NCI-H128 (cell line): ENCODE data around the gene TGIF2LX.
"Not testable (repeated sequence)": the region's sequence is repeated elsewhere in the genome, so short reads cannot be mapped to it uniquely, and the experiment has no call there.

Source experiments
- DNase-seq: peaks from one replicate; lab custom pipeline; 2025; ENCODE audit not compliant: unreplicated experiment; lab: John Stamatoyannopoulos, UW

Gene TGIF2LX

GRCh38 chrX:89921665-89922064, at the start of gene TGIF2LX:
Gene TGIF2LX (plus strand): TSS chrX:89921908. CDS start chrX:89922086, 178 bp downstream.
- DNase-seq = not testable (repeated sequence)

- not testable (repeated sequence) for DNase-seq
Measured at GRCh38 chrX:89922338-89922934, 728 bp downstream of the TGIF2LX start.

GRCh38 chrX:89943077-89943476, 21.4 kb downstream of the TGIF2LX start:
- DNase-seq = not testable (repeated sequence)

GRCh38 chrX:89965588-89965987, 43.9 kb downstream of the TGIF2LX start:
- DNase-seq = not testable (repeated sequence)
